GM23338 (cell line): Measurements from ENCODE around the gene NOLC1. TPM values are rescaled to one million over a fixed set of nuclear protein-coding genes. Genes with fewer than 3 reads are reported as not detected.

Experiments
- CREB1 ChIP-seq: fragments of 250-450 bp; sonication (Bioruptor Pico); IDR thresholded peaks from 2 replicates; pipeline ENCODE4 v1.5.0; 2020; ENCODE audit warnings: low read depth, mild to moderate bottlenecking, moderate library complexity
- EZH2 ChIP-seq: fragments of 200-600 bp; sonication (generic); IDR thresholded peaks from one replicate; pipeline ENCODE4 v1.8.0; 2017; ENCODE audit warnings: antibody characterized with exemption, mild to moderate bottlenecking, low read depth; ENCODE audit not compliant: unreplicated experiment
- NANOG ChIP-seq: IDR thresholded peaks from 2 replicates; pipeline ENCODE4 v1.6.1; 2016; ENCODE audit warnings: antibody characterized with exemption, borderline replicate concordance
- REST ChIP-seq: IDR thresholded peaks from one replicate; pipeline ENCODE4 v1.6.1; 2018; ENCODE audit warnings: antibody characterized with exemption; ENCODE audit not compliant: unreplicated experiment
- STAT1 ChIP-seq: IDR thresholded peaks from one replicate; pipeline ENCODE4 v1.6.1; 2016; ENCODE audit warnings: antibody characterized with exemption; ENCODE audit not compliant: unreplicated experiment
- ZNF114 ChIP-seq: fragments of 250-450 bp; sonication (Bioruptor Pico); IDR thresholded peaks from 2 replicates; pipeline ENCODE4 v1.5.0; 2020; ENCODE audit warnings: mild to moderate bottlenecking, moderate library complexity
- ZNF331 ChIP-seq: fragments of 250-450 bp; sonication (Bioruptor Pico); IDR thresholded peaks from 2 replicates; pipeline ENCODE4 v1.5.0; 2020; ENCODE audit warnings: low read depth, mild to moderate bottlenecking, moderate library complexity
- ZNF462 ChIP-seq: fragments of 250-450 bp; sonication (Bioruptor Pico); IDR thresholded peaks from 2 replicates; pipeline ENCODE4 v1.5.0; 2020; ENCODE audit warnings: mild to moderate bottlenecking, moderate library complexity
- polyA plus RNA-seq: library from polyadenylated mRNA; unstranded; fragments of >200 nt; fragmentation: Nextera tagmentation; extraction: Ambion mirVana; gene quantifications from 2 replicates; pipeline ENCODE4 v1.2.1, GENCODE V29; 2016
- total RNA-seq: library from RNA; depleted of rRNA; stranded (reverse); fragments of >200 nt; shearing (Covaris generic); gene quantifications from 2 replicates; pipeline ENCODE4 v1.2.3, GENCODE V29; 2014

The NOLC1 gene
- total and polyA plus RNA-seq, 2 experiments from 2014 or later, result 126 to 178 TPM

GRCh38 chr10:102208311-102209035 lies 56.3 kb downstream of the NOLC1 start (continued):
- TF ChIP-seq ZNF462, result no peak
- no peak for TF ChIP-seq REST
- no peak for TF ChIP-seq NANOG
- no peak for TF ChIP-seq ZNF114 (CRISPR knock-in tag)
- no peak for TF ChIP-seq ZNF331 (CRISPR knock-in tag)
- no peak for TF ChIP-seq STAT1
- TF ChIP-seq CREB1 (CRISPR knock-in tag), result no peak
- TF ChIP-seq EZH2, result no peak
